Thyroid gland (tissue), 4 donors: ENCODE results near the gene ABCF2. TPM values are rescaled to one million over a fixed set of nuclear protein-coding genes. Genes with fewer than 3 reads are reported as not detected.

ENCODE experiments used
- DNase-seq, 2 donors: peaks; one replicate each; pipeline ENCODE4 v3.0.0-alpha.2; 2019
- H3K27ac ChIP-seq, 3 donors: fragments of 200-600 bp; sonication (generic); 1 replicate in 2 of 3; 2 replicates in 1 of 3; pipeline ENCODE4 v1.5.1; 2016 to 2019; ENCODE audit warnings: mild to moderate bottlenecking in 1 of 3, moderate library complexity in 1 of 3
- H3K27me3 ChIP-seq: fragments of 200-600 bp; sonication (generic); one replicate; pipeline ENCODE4 v1.5.1; 2019
- H3K36me3 ChIP-seq, 2 donors: fragments of 200-600 bp; sonication (generic); one replicate each; pipeline ENCODE4 v1.5.1; 2016 to 2019
- H3K4me1 ChIP-seq, 2 donors: fragments of 200-600 bp; sonication (generic); one replicate each; pipeline ENCODE4 v1.5.1; 2017 to 2019
- H3K4me3 ChIP-seq, 3 donors: fragments of 200-600 bp; sonication (generic); replicated peaks in 1 of 3; 1 replicate in 2 of 3; 2 replicates in 1 of 3; pipeline ENCODE4 v1.5.1; 2016; ENCODE audit warnings: mild to moderate bottlenecking in 1 of 3
- H3K9me3 ChIP-seq: fragments of 200-600 bp; sonication (generic); one replicate; pipeline ENCODE4 v1.5.1; 2017
- POLR2A ChIP-seq, 2 donors: fragments of 450-650 bp; IDR thresholded peaks; one replicate each; pipeline ENCODE4 v1.6.1; 2017; ENCODE audit warnings: antibody characterized with exemption in 2 of 2, mild to moderate bottlenecking in 2 of 2, moderate library complexity in 1 of 2
- WGBS, 2 donors: methylation state at CpG; one replicate each; pipeline ENCODE4 v1.1.5; 2017; 5-methylcytosine and 5-hydroxymethylcytosine counted together
- intact Hi-C: fragments of 100-400 bp; cut with DNase I; formaldehyde crosslinking; loops from one replicate; pipeline ENCODE4 v1.15.1; 2023
- microRNA counts, 2 donors: library from miRNA; unstranded; fragments of <30 nt; microRNA quantifications; one replicate each; lab custom pipeline; 2016 to 2017
- total RNA-seq, 4 donors: library from RNA; depleted of rRNA; stranded (reverse); fragments of >200 nt; gene quantifications; one replicate each; pipeline ENCODE4 v1.2.3, GENCODE V29; 2016
- TF ChIP-seq, protein P1 (sequence below), 6 experiments: fragments of 200-600 bp in 3 of 6; fragments of 450-650 bp in 3 of 6; sonication (generic) in 3 of 6; IDR thresholded peaks; one replicate each; pipeline ENCODE4 v1.5.1; 2016 to 2019; ENCODE audit warnings: antibody characterized with exemption in 6 of 6, mild to moderate bottlenecking in 2 of 6, inconsistent platforms in 1 of 6, moderate library complexity in 1 of 6

Gene ABCF2
- total RNA-seq, 4 donors from 2014 or later: 23.8 to 39.4 (median 34.1) TPM

DNA sequence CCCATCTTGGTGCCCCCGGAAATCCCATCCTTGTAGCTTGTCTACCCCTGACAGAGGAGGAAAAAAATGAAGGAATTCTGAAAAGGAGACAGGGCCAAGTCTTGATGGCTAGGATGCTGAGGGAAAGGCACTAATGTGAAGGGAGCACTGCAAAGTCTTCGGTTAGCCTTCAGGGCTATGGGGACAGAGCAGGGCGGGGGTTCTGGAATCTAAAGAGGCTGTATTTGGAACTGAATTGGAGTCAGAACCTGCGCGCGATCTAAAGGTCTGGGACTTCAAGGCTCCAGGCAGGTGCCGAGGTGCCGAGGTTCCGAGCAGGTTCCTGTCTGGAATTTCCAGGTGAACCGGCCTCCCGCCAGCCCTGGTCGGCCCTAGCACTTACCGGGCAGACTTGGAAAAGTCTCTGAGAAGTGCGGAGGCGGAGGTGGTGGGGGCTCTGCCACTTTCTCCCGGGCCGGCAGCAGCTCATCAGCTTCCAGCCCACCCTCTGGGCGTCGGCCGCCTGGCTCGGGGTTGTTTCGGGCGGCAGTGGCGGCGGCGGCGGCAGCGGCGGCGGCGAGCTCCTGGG, 60.3 kb downstream of the ABCF2 start:
- intact Hi-C loops: no loop called here
- Histone ChIP-seq H3K9me3 (no peaks in the 10 kb centered on the region), H3K4me1 (peaks cover 5 to 20% of the 10 kb centered on the region in 2 donors), H3K36me3 (no peaks in the 10 kb centered on the region), H3K4me3 (peak overlapping the region in 1 of 3 donors; percentile 22), H3K27me3 (no peaks in the 10 kb centered on the region), H3K27ac (no peak overlapping the region)
- no peak for DNase-seq
- no peak for TF ChIP-seq POLR2A (IDR thresholded peaks at IDR 0.05)
- TF ChIP-seq, protein P1, sequence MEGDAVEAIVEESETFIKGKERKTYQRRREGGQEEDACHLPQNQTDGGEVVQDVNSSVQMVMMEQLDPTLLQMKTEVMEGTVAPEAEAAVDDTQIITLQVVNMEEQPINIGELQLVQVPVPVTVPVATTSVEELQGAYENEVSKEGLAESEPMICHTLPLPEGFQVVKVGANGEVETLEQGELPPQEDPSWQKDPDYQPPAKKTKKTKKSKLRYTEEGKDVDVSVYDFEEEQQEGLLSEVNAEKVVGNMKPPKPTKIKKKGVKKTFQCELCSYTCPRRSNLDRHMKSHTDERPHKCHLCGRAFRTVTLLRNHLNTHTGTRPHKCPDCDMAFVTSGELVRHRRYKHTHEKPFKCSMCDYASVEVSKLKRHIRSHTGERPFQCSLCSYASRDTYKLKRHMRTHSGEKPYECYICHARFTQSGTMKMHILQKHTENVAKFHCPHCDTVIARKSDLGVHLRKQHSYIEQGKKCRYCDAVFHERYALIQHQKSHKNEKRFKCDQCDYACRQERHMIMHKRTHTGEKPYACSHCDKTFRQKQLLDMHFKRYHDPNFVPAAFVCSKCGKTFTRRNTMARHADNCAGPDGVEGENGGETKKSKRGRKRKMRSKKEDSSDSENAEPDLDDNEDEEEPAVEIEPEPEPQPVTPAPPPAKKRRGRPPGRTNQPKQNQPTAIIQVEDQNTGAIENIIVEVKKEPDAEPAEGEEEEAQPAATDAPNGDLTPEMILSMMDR (IDR thresholded peaks at IDR 0.05): no peak
- WGBS, 2 donors: 12 to 19% methylated on average over 19 to 31 of the region's 31 CpGs

MicroRNAs within 50 kb of the gene (microRNA counts, 767-probe panel; counts per million panel counts)
- microRNA hsa-miR-671-3p (lab: Ali Mortazavi, UCI) (0 counts per million in 2 donors), microRNA hsa-miR-671-5p (lab: Ali Mortazavi, UCI) (0 counts per million in 2 donors)

Other genes starting within 250 kb of the ABCF2 start
- under 1 TPM; 0.33 to 0.93 (median 0.63) TPM for gene KCNH2, start 248.9 kb downstream of the ABCF2 start, total RNA-seq
- 1 to 10 TPM; 5.2 to 8.1 (median 6.3) TPM for gene NOS3, start 236.2 kb downstream of the ABCF2 start, total RNA-seq
- gene ATG9B, start 202.7 kb downstream of the ABCF2 start, total RNA-seq: under 1 TPM in 1 of 4 donors, not detected in 3; 0.27 TPM
- 10 to 100 TPM; 39.0 to 74.2 (median 60.9) TPM for gene ABCB8, start 198.8 kb downstream of the ABCF2 start, total RNA-seq
- gene ASIC3, start 178.7 kb downstream of the ABCF2 start, total RNA-seq: 1 to 10 TPM in 3 of 4 donors, not detected in 1; 1.2 to 2.6 (median 1.5) TPM
- gene CDK5, start 169.3 kb downstream of the ABCF2 start, total RNA-seq: 10 to 100 TPM in 2 of 4 donors, 1 to 10 TPM in 2; 5.3 to 17.4 (median 9.6) TPM
- gene SLC4A2, start 167.6 kb downstream of the ABCF2 start, total RNA-seq: 100 to 1,000 TPM in 1 of 4 donors, 10 to 100 TPM in 3; 48.5 to 109 (median 69.0) TPM
- 100 to 1,000 TPM in 1 of 4 donors, 10 to 100 TPM in 3; 71.8 to 114 (median 78.8) TPM for gene FASTK, start 146.4 kb downstream of the ABCF2 start, total RNA-seq
- gene TMUB1, start 143.7 kb downstream of the ABCF2 start, total RNA-seq: 10 to 100 TPM; 33.7 to 78.7 (median 44.2) TPM
- 10 to 100 TPM; 49.0 to 75.2 (median 66.2) TPM for gene AGAP3, start 140.7 kb downstream of the ABCF2 start, total RNA-seq
- not detected for gene GBX1, start 59.5 kb downstream of the ABCF2 start, total RNA-seq
- gene ASB10, start 40.0 kb downstream of the ABCF2 start, total RNA-seq: not detected
- not detected for gene H2BK1, start 16.7 kb downstream of the ABCF2 start, total RNA-seq
- gene CHPF2, start 5.3 kb upstream of the ABCF2 start, total RNA-seq: 10 to 100 TPM; 33.9 to 82.4 (median 58.7) TPM
- gene SMARCD3, start 21.5 kb upstream of the ABCF2 start, total RNA-seq: 10 to 100 TPM; 42.2 to 56.7 (median 47.2) TPM
- gene NUB1, start 114.6 kb upstream of the ABCF2 start, total RNA-seq: 10 to 100 TPM; 56.9 to 75.5 (median 71.4) TPM
- gene WDR86, start 182.8 kb upstream of the ABCF2 start, total RNA-seq: 100 to 1,000 TPM in 3 of 4 donors, 10 to 100 TPM in 1; 99.5 to 203 (median 142) TPM
- gene CRYGN, start 212.9 kb upstream of the ABCF2 start, total RNA-seq: 10 to 100 TPM; 16.4 to 45.5 (median 24.5) TPM